GM23248 (cell line): ENCODE measurements around the gene SSR3.

Source experiments
- EZH2 ChIP-seq: fragments of 200-600 bp; sonication (generic); IDR thresholded peaks from 2 replicates; pipeline ENCODE4 v1.6.1; 2018; ENCODE audit warnings: antibody characterized with exemption, mild to moderate bottlenecking; ENCODE audit not compliant: insufficient read depth, poor library complexity, severe bottlenecking
- EZH2phosphoT487 ChIP-seq: fragments of 200-600 bp; sonication (generic); IDR thresholded peaks from 2 replicates; pipeline ENCODE4 v1.6.1; 2018; ENCODE audit warnings: antibody characterized with exemption, moderate library complexity, mild to moderate bottlenecking, low read depth; ENCODE audit not compliant: insufficient read depth

DNA sequence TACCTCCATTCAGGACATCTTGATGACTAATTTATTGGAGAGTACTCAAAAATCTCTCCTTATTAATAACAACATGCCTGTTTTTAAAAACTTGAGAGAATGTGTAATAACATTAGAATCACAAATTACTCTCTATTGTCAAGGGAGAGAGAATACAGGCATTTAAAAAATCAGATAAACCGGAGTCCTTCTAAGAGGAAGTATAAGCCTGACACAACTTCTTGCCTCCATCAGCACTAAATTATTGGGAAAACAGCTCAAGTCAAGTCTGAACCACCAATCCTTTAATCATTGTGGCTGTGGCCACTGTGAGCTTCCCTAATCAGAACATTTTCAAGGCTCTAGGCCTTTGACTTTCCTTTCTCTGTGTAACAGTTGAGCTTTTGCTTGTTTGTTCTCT lies 38.0 kb downstream of the SSR3 start:
- TF ChIP-seq EZH2phosphoT487 (no peak), EZH2 (no peak)
